H1 (cell line): ENCODE measurements around the gene USP17L17. TPM values are rescaled to one million over a fixed set of nuclear protein-coding genes. Genes with fewer than 3 reads are reported as not detected.
"Not testable (repeated sequence)": the region's sequence is repeated elsewhere in the genome, so short reads cannot be mapped to it uniquely, and the experiment has no call there.

Experiments
- CTCF ChIA-PET: fragments of 300-600 bp; sonication (Branson Sonifier 250); formaldehyde crosslinking; loops from one replicate; lab custom pipeline; 2021; ENCODE audit not compliant: partially characterized antibody; lab: Charles Lee
- POLR2A ChIA-PET: fragments of 300-600 bp; sonication (Branson Sonifier 250); formaldehyde crosslinking; loops from one replicate; lab custom pipeline; 2021; ENCODE audit warnings: inconsistent platforms; ENCODE audit not compliant: partially characterized antibody; lab: Charles Lee
- DNase-seq, 2 experiments: peaks; one replicate each; pipeline versions ENCODE4 v3.0.0 to v3.0.0-alpha.2; 2010 to 2022; ENCODE audit warnings: low spot score in 2 of 2, low read depth in 1 of 2, mixed read lengths in 1 of 2
- FAIRE-seq: peaks from 2 replicates; lab custom pipeline; 2011; peaks lifted over from hg19 to GRCh38; lab: Jason Lieb, UNC
- H2AFZ ChIP-seq: 2 replicates; pipeline ENCODE4 v1.8.1; 2012; ENCODE audit warnings: low read length, inconsistent platforms
- H2AK5ac ChIP-seq: 2 replicates; pipeline ENCODE4 v1.6.1; 2013; ENCODE audit warnings: low read depth, low read length
- H2BK120ac ChIP-seq: replicated peaks from 2 replicates; pipeline ENCODE3; 2013; ENCODE audit warnings: low read depth, low read length, inconsistent platforms
- H2BK12ac ChIP-seq: 2 replicates; pipeline ENCODE4 v1.6.1; 2013; ENCODE audit warnings: low read depth, low read length
- H2BK15ac ChIP-seq: 2 replicates; pipeline ENCODE4 v1.6.1; 2013; ENCODE audit warnings: low read length
- H2BK20ac ChIP-seq: 2 replicates; pipeline ENCODE4 v1.6.1; 2013; ENCODE audit warnings: low read length
- H2BK5ac ChIP-seq: 2 replicates; pipeline ENCODE4 v1.6.1; 2013; ENCODE audit warnings: low read depth, low read length
- H3K14ac ChIP-seq: 2 replicates; pipeline ENCODE4 v1.6.1; 2013; ENCODE audit warnings: inconsistent platforms; ENCODE audit not compliant: insufficient read length
- H3K18ac ChIP-seq: 2 replicates; pipeline ENCODE4 v1.6.1; 2013; ENCODE audit warnings: low read length; ENCODE audit errors: extremely low read depth
- H3K23ac ChIP-seq: 2 replicates; pipeline ENCODE4 v1.6.1; 2013; ENCODE audit warnings: inconsistent platforms; ENCODE audit not compliant: insufficient read length
- H3K23me2 ChIP-seq: 2 replicates; pipeline ENCODE4 v1.6.1; 2013; ENCODE audit warnings: low read depth, low read length
- H3K27ac ChIP-seq: 2 replicates; pipeline ENCODE4 v1.6.1; 2011; ENCODE audit warnings: low read depth, low read length, inconsistent platforms
- H3K27me3 ChIP-seq, 4 experiments: replicated peaks in 1 of 4; 1 replicate in 1 of 4; 2 replicates in 3 of 4; pipeline versions ENCODE4 v1.6.1 to v1.8.1; 2011 to 2013; ENCODE audit warnings: low read length in 3 of 4, mild to moderate bottlenecking in 3 of 4, inconsistent platforms in 2 of 4, mixed read lengths in 2 of 4, moderate library complexity in 1 of 4; ENCODE audit not compliant: control insufficient read depth in 3 of 4, insufficient read depth in 3 of 4; ENCODE audit errors: extremely low read depth in 1 of 4
- H3K36me3 ChIP-seq, 4 experiments: 2 replicates each; pipeline versions ENCODE4 v1.6.1 to v1.8.1; 2011 to 2013; ENCODE audit warnings: mild to moderate bottlenecking in 4 of 4, low read length in 3 of 4, moderate library complexity in 2 of 4, control low read depth in 1 of 4, inconsistent platforms in 1 of 4; ENCODE audit not compliant: insufficient read depth in 4 of 4, control insufficient read depth in 2 of 4
- H3K4ac ChIP-seq: replicated peaks from 2 replicates; pipeline ENCODE3; 2013; ENCODE audit warnings: low read length, low read depth, mixed read lengths, inconsistent platforms; ENCODE audit not compliant: insufficient read length
- H3K4me1 ChIP-seq, 4 experiments: replicated peaks in 1 of 4; 1 replicate in 1 of 4; 2 replicates in 3 of 4; pipeline versions ENCODE4 v1.6.1 to v1.8.1; 2011 to 2013; ENCODE audit warnings: low read length in 3 of 4, inconsistent platforms in 2 of 4, mixed read lengths in 1 of 4; ENCODE audit not compliant: insufficient read depth in 4 of 4, control insufficient read depth in 3 of 4
- H3K4me2 ChIP-seq, 2 experiments: 2 replicates each; pipeline versions ENCODE4 v1.6.1 to v1.8.1; 2011 to 2013; ENCODE audit warnings: low read depth in 2 of 2, low read length in 2 of 2, control low read depth in 1 of 2, inconsistent platforms in 1 of 2, mild to moderate bottlenecking in 1 of 2; ENCODE audit not compliant: insufficient read depth in 1 of 2
- H3K4me3 ChIP-seq, 4 experiments: fragments of 200-600, 300-600 bp in 1 of 4; sonication (generic), shearing (Covaris generic), sonication (Bioruptor Twin) in 1 of 4; 2 replicates each; pipeline versions ENCODE4 v1.5.1 to v1.8.1; 2011 to 2016; ENCODE audit warnings: low read length in 4 of 4, low read depth in 3 of 4, control low read depth in 2 of 4, inconsistent platforms in 2 of 4, mild to moderate bottlenecking in 2 of 4, mixed read lengths in 1 of 4, moderate library complexity in 1 of 4; ENCODE audit not compliant: insufficient read depth in 2 of 4; ENCODE audit errors: extremely low read depth in 1 of 4
- H3K56ac ChIP-seq: replicated peaks from 2 replicates; pipeline ENCODE3; 2013; ENCODE audit warnings: low read depth, mild to moderate bottlenecking, mixed read lengths, low read length, inconsistent platforms; ENCODE audit not compliant: insufficient read length
- H3K79me1 ChIP-seq: 2 replicates; pipeline ENCODE4 v1.6.1; 2013; ENCODE audit warnings: low read depth, low read length, control low read depth
- H3K79me2 ChIP-seq, 2 experiments: 2 replicates each; pipeline versions ENCODE4 v1.6.1 to v1.8.1; 2012 to 2013; ENCODE audit warnings: low read length in 2 of 2, mild to moderate bottlenecking in 2 of 2, inconsistent platforms in 1 of 2; ENCODE audit not compliant: insufficient read depth in 2 of 2, control insufficient read depth in 1 of 2
- H3K9ac ChIP-seq, 4 experiments: replicated peaks in 1 of 4; 1 replicate in 1 of 4; 2 replicates in 3 of 4; pipeline versions ENCODE4 v1.6.1 to v1.8.1; 2011 to 2013; ENCODE audit warnings: low read depth in 3 of 4, low read length in 3 of 4, control low read depth in 2 of 4, mild to moderate bottlenecking in 2 of 4, moderate library complexity in 2 of 4, inconsistent platforms in 1 of 4; ENCODE audit errors: extremely low read depth in 1 of 4
- H3K9me3 ChIP-seq, 2 experiments: 2 replicates each; pipeline versions ENCODE4 v1.6.1 to v1.8.1; 2012 to 2013; ENCODE audit warnings: mild to moderate bottlenecking in 2 of 2, moderate library complexity in 2 of 2, control low read depth in 1 of 2, inconsistent platforms in 1 of 2, low read depth in 1 of 2, low read length in 1 of 2, mixed read lengths in 1 of 2; ENCODE audit not compliant: insufficient read depth in 2 of 2
- H4K20me1 ChIP-seq, 2 experiments: replicated peaks in 1 of 2; 2 replicates each; pipeline versions ENCODE3 to v1.8.1; 2011 to 2013; ENCODE audit warnings: inconsistent platforms in 2 of 2, low read length in 2 of 2, mild to moderate bottlenecking in 1 of 2; ENCODE audit not compliant: insufficient read depth in 2 of 2, control insufficient read depth in 1 of 2
- H4K5ac ChIP-seq: 2 replicates; pipeline ENCODE4 v1.6.1; 2013; ENCODE audit warnings: low read length, low read depth, mixed read lengths, inconsistent platforms; ENCODE audit not compliant: insufficient read length
- H4K8ac ChIP-seq: 2 replicates; pipeline ENCODE4 v1.8.0; 2013; ENCODE audit warnings: mild to moderate bottlenecking, moderate library complexity, low read length, inconsistent platforms; ENCODE audit not compliant: insufficient read depth; ENCODE audit errors: extremely low read depth
- H4K91ac ChIP-seq: replicated peaks from 2 replicates; pipeline ENCODE3; 2013; ENCODE audit warnings: low read length, mixed read lengths, inconsistent platforms; ENCODE audit not compliant: insufficient read length
- WGBS, 2 experiments: shearing (Covaris generic) in 1 of 2; methylation state at CpG; one replicate each; pipeline versions ENCODE4 v1.1.6 to v1.1.7; 2013 to 2015; ENCODE audit warnings: low lambda C conversion rate in 2 of 2, mixed read lengths in 2 of 2, inconsistent platforms in 1 of 2, low coverage in 1 of 2, missing lambda C conversion rate in 1 of 2; ENCODE audit not compliant: insufficient replicate concordance in 2 of 2, insufficient coverage in 1 of 2, insufficient read length in 1 of 2; ENCODE audit errors: extremely low coverage in 1 of 2, missing lambda C conversion rate in 1 of 2; 5-methylcytosine and 5-hydroxymethylcytosine counted together
- polyA plus RNA-seq, 7 experiments: library from polyadenylated mRNA; depleted of rRNA in 3 of 7; stranded (reverse) in 5 of 7; unstranded in 2 of 7; fragments of >200 nt in 5 of 7; fragments of 200-250 nt in 2 of 7; gene quantifications; 1 replicate in 5 of 7; 2 replicates in 1 of 7; 4 replicates in 1 of 7; pipeline versions ENCODE4 v1.2.1 to v1.2.3, GENCODE V29; 2011 to 2013; ENCODE audit warnings: missing spikeins in 2 of 7, mixed read lengths in 2 of 7
- total RNA-seq: library from RNA; stranded (reverse); fragmentation: NEBNext Ultra II Directional; extraction: Animal tissue kit (Norgen Biotek cat#: 25700); gene quantifications from 2 replicates; pipeline ENCODE4 v1.2.1, GENCODE V29; 2021

Gene USP17L17
- total and polyA plus RNA-seq, 2 of the 8 experiments (the other 6 are each of a cell fraction or from before 2014, with no cell fraction given), result not detected

- H3K4me3 ChIP-seq, H3K9me3 ChIP-seq, H3K27ac ChIP-seq, H2AFZ ChIP-seq, H3K4me1 ChIP-seq, FAIRE-seq, H3K56ac ChIP-seq, H3K18ac ChIP-seq, H4K8ac ChIP-seq, H3K9ac ChIP-seq, H2BK15ac ChIP-seq, H2BK20ac ChIP-seq, H2BK120ac ChIP-seq, H3K4ac ChIP-seq, H3K4me2 ChIP-seq, H3K23me2 ChIP-seq, H3K36me3 ChIP-seq, H3K79me2 ChIP-seq, H2BK5ac ChIP-seq, H3K79me1 ChIP-seq, H2BK12ac ChIP-seq, H3K23ac ChIP-seq, H4K91ac ChIP-seq, H3K14ac ChIP-seq, H4K5ac ChIP-seq, CTCF ChIA-PET, H2AK5ac ChIP-seq, POLR2A ChIA-PET, DNase-seq, H4K20me1 ChIP-seq, H3K27me3 ChIP-seq: not testable (repeated sequence)
- WGBS, 2 experiments, result no CpG with 5 or more reads among the region's 15 CpGs
These were observed 14.1 kb downstream of the USP17L17 start, which contains the start of gene USP17L20 for GRCh38 chr4:9257824-9258223. USP17L20 (plus strand) TSS chr4:9258124; CDS start chr4:9258124, 0 bp downstream.

GRCh38 chr4:9262572-9262971, 18.9 kb downstream of the USP17L17 start, which contains the start of gene USP17L21:
USP17L21 (plus strand) TSS chr4:9262872; CDS start chr4:9262872, 0 bp downstream.
- H3K9ac ChIP-seq, H4K8ac ChIP-seq, H2BK20ac ChIP-seq, H4K91ac ChIP-seq, H3K56ac ChIP-seq, H2BK15ac ChIP-seq, H4K5ac ChIP-seq, H3K27ac ChIP-seq, DNase-seq, H3K4me2 ChIP-seq, FAIRE-seq, H3K23ac ChIP-seq, H3K79me1 ChIP-seq, H3K4me1 ChIP-seq, POLR2A ChIA-PET, H2AFZ ChIP-seq, H3K36me3 ChIP-seq, H3K23me2 ChIP-seq, H3K14ac ChIP-seq, H3K79me2 ChIP-seq, CTCF ChIA-PET, H2AK5ac ChIP-seq, H2BK12ac ChIP-seq, H2BK120ac ChIP-seq, H3K4me3 ChIP-seq, H3K18ac ChIP-seq, H3K9me3 ChIP-seq, H2BK5ac ChIP-seq, H3K4ac ChIP-seq, H3K27me3 ChIP-seq, H4K20me1 ChIP-seq: not testable (repeated sequence)
- no CpG with 5 or more reads among the region's 13 CpGs for WGBS, 2 experiments
